ENCODE data around the gene HSPA8. TPM values are rescaled to one million over a fixed set of nuclear protein-coding genes. Genes with fewer than 3 reads are reported as not detected.

The HSPA8 gene
- total and polyA plus RNA-seq, 2 of the 4 experiments (the other 2 are of a cell fraction), result 2,309 to 4,346 TPM

DNA sequence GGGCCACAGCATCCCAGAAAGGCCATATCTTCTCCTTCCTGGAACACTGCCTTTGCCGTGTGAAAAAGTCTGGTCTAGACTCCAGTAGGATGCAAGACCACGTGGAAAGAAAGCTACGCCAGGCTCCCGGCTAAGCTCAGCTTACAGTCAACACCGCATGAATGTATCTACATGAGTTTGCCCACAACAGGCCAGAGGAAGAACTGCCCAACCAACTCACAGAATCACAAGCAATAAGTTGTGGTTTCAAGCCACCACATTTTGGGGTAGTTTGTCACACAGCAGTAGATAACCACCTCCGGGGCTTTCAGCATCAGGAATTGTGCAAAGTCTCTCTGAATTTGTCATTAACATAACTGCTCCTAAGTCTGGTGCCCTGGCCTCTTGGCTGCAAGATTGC, 27.3 kb downstream of the HSPA8 start:
- ATAC-seq (ENCODE audit: low read depth) (no peak), DNase-seq (no peak)
- dilution Hi-C loops (cut with HindIII; ENCODE audit: low sequenced_read_pairs, unreplicated experiment), result loop anchor here (25.0 kb wide), 1 partner anchor 172 kb away; no protein-coding TSS in a partner anchor
- Histone ChIP-seq H3K27ac (ENCODE audit: insufficient read depth, low read length) (no peak overlapping the region), H2BK20ac (ENCODE audit: low read depth, low read length) (no peak overlapping the region), H3K23ac (ENCODE audit: low read depth, low read length) (no peak overlapping the region), H2AK9ac (replicated peaks; ENCODE audit: low read depth, low read length, poor library complexity) (no peak overlapping the region), H2BK120ac (ENCODE audit: low read depth, low read length) (no peak overlapping the region), H3K27me3 (ENCODE audit: control insufficient read depth, insufficient read depth, low read length) (peaks cover 8% of the 10 kb centered on the region), H2AFZ (replicated peaks; ENCODE audit: low read length, poor library complexity) (no peak overlapping the region), H3K9me1 (ENCODE audit: insufficient read depth, low read length) (no peaks in the 10 kb centered on the region), H3K4me2 (ENCODE audit: low read depth, low read length) (no peak overlapping the region), H4K5ac (ENCODE audit: low read depth, low read length) (no peak overlapping the region), H3K4me3 (ENCODE audit: insufficient read depth, low read depth, low read length) (no peak overlapping the region), H3K14ac (replicated peaks; ENCODE audit: low read depth, low read length) (no peak overlapping the region), H4K91ac (ENCODE audit: insufficient read depth, low read depth, low read length) (no peak overlapping the region), H3K4me1 (ENCODE audit: control insufficient read depth, insufficient read depth, low read length) (no peaks in the 10 kb centered on the region), H3K79me1 (ENCODE audit: low read depth in 1 of 2, low read length in 2 of 2) (no peaks in the 10 kb centered on the region), H2BK5ac (ENCODE audit: low read depth, low read length, poor library complexity, severe bottlenecking) (no peak overlapping the region), H3K56ac (ENCODE audit: extremely low read depth, insufficient read depth, low read length) (no peak overlapping the region), H2BK15ac (ENCODE audit: low read depth, low read length) (no peak overlapping the region), H3K9ac (ENCODE audit: low read depth, low read length) (no peak overlapping the region), H3K4ac (ENCODE audit: low read depth, low read length) (no peak overlapping the region), H3K18ac (ENCODE audit: low read depth, low read length) (no peak overlapping the region), H3K9me3 (ENCODE audit: control insufficient read depth, insufficient read depth, low read length) (no peaks in the 10 kb centered on the region), H3K36me3 (ENCODE audit: control insufficient read depth, insufficient read depth, low read length) (no peaks in the 10 kb centered on the region), H4K8ac (ENCODE audit: low read depth in 2 of 2, low read length in 2 of 2) (no peak overlapping the region), H2AK5ac (ENCODE audit: low read depth, low read length) (no peak overlapping the region), H4K20me1 (ENCODE audit: insufficient read depth, low read length) (no peaks in the 10 kb centered on the region)
- TF ChIP-seq NFE2L2 (IDR thresholded peaks at IDR 0.05; ENCODE audit: low read depth, low read length), result no peak
- TF ChIP-seq, protein P1, sequence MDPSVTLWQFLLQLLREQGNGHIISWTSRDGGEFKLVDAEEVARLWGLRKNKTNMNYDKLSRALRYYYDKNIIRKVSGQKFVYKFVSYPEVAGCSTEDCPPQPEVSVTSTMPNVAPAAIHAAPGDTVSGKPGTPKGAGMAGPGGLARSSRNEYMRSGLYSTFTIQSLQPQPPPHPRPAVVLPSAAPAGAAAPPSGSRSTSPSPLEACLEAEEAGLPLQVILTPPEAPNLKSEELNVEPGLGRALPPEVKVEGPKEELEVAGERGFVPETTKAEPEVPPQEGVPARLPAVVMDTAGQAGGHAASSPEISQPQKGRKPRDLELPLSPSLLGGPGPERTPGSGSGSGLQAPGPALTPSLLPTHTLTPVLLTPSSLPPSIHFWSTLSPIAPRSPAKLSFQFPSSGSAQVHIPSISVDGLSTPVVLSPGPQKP (IDR thresholded peaks at IDR 0.05; ENCODE audit: borderline replicate concordance, low read depth, low read length), result no peak
- no peak for TF ChIP-seq RCOR1 (IDR thresholded peaks at IDR 0.05; ENCODE audit: insufficient replicate concordance, low read length)
- no peak for TF ChIP-seq RFX5 (IDR thresholded peaks at IDR 0.05; ENCODE audit: low read depth, low read length)
- WGBS, 2 experiments (ENCODE audit: extremely low coverage in 2 of 2, insufficient read length in 1 of 2), result 80% methylated on average over 3 of the region's 6 CpGs; no CpG with 5 or more reads in 1 of the 2 experiments
- BruUV-seq (replicated peaks), result no TSS peak
- ChIA-PET POLR2A (ENCODE audit: unreplicated experiment) (interaction anchor here (0.6 kb wide), 1 partner anchor 286 kb away, joined by 3 read pairs; no protein-coding TSS in a partner anchor), CTCF (interaction anchor here (1.1 to 2.1 kb wide), 3 partner anchors 10 to 14 kb away, joined by 3 to 8 read pairs (median 4); no protein-coding TSS in a partner anchor)
- in situ Hi-C loops (cut with MboI; ENCODE audit: low sequenced_read_pairs), result no loop called here
- intact Hi-C loops (cut with micrococcal nuclease), result no loop called here
